Spleen (tissue), 7 donors: ENCODE results near the gene PKIB.

Experiments used
- POLR2A ChIP-seq, 3 donors: fragments of 450-650 bp; IDR thresholded peaks; one replicate each; pipeline ENCODE4 v1.5.1; 2017; ENCODE audit warnings: antibody characterized with exemption in 3 of 3, mild to moderate bottlenecking in 1 of 3
- POLR2AphosphoS5 ChIP-seq, 3 donors: sonication (generic); formaldehyde crosslinking; IDR thresholded peaks; one replicate each; pipeline ENCODE4 v1.5.1; 2017; ENCODE audit warnings: antibody characterized with exemption in 3 of 3
- TF ChIP-seq, protein P1 (sequence below), 11 experiments: fragments of 200-600 bp in 7 of 11; fragments of 450-650 bp in 4 of 11; sonication (generic) in 4 of 11; IDR thresholded peaks in 8 of 11; conservative IDR thresholded peaks in 3 of 11; 1 replicate in 7 of 11; 2 replicates in 4 of 11; pipeline versions ENCODE4 v1.4.0 to v1.8.0; 2016 to 2021; ENCODE audit warnings: antibody characterized with exemption in 11 of 11, inconsistent platforms in 4 of 11, mild to moderate bottlenecking in 1 of 11
- donor health status: DM: no; HTN: no; CAD: no; lungs with moderate emphysema.
- donor health status: DM: no; HTN: no; CAD: no.
- donor health status: DM: no; HTN: no; CAD: no.

- TF ChIP-seq, protein P1, sequence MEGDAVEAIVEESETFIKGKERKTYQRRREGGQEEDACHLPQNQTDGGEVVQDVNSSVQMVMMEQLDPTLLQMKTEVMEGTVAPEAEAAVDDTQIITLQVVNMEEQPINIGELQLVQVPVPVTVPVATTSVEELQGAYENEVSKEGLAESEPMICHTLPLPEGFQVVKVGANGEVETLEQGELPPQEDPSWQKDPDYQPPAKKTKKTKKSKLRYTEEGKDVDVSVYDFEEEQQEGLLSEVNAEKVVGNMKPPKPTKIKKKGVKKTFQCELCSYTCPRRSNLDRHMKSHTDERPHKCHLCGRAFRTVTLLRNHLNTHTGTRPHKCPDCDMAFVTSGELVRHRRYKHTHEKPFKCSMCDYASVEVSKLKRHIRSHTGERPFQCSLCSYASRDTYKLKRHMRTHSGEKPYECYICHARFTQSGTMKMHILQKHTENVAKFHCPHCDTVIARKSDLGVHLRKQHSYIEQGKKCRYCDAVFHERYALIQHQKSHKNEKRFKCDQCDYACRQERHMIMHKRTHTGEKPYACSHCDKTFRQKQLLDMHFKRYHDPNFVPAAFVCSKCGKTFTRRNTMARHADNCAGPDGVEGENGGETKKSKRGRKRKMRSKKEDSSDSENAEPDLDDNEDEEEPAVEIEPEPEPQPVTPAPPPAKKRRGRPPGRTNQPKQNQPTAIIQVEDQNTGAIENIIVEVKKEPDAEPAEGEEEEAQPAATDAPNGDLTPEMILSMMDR (IDR thresholded peaks at IDR 0.05 in 8 of 11, conservative IDR thresholded peaks at IDR 0.05 in 3 of 11): no peak
- TF ChIP-seq POLR2AphosphoS5 (IDR thresholded peaks at IDR 0.05) (no peak), POLR2A (IDR thresholded peaks at IDR 0.05) (no peak)
Observed at GRCh38 chr6:122736163-122736562, 126.0 kb downstream of the PKIB start.
